ENCODE measurements around the gene POU2AF1. TPM values are rescaled to one million over a fixed set of nuclear protein-coding genes. Genes with fewer than 3 reads are reported as not detected.

The POU2AF1 gene
- total and polyA plus RNA-seq, 2 of the 13 experiments (the other 11 are each of a cell fraction or from before 2014, with no cell fraction given) = 1.9 to 3.6 TPM

- TF ChIP-seq RFXAP (CRISPR knock-in tag; IDR thresholded peaks at IDR 0.05; ENCODE audit: borderline replicate concordance) = no peak
- TF ChIP-seq KLF16 (CRISPR knock-in tag; IDR thresholded peaks at IDR 0.05) = 0 out of 4 replicates have a peak, but pooled peaks of 1 of the 2 experiments have one; percentile 58
- no peak for TF ChIP-seq EEA1 (CRISPR knock-in tag; IDR thresholded peaks at IDR 0.05; ENCODE audit: borderline replicate concordance)
- no peak for TF ChIP-seq KDM5A (IDR thresholded peaks at IDR 0.05; ENCODE audit: borderline replicate concordance, low read length)
- peak; percentile 30; the same call in 1 of the 2 replicates for TF ChIP-seq SMC3 (IDR thresholded peaks at IDR 0.05; ENCODE audit: low read length)
- no peak for TF ChIP-seq DMTF1 (CRISPR knock-in tag; IDR thresholded peaks at IDR 0.05)
- no peak for TF ChIP-seq ZNF275 (CRISPR knock-in tag; IDR thresholded peaks at IDR 0.05; ENCODE audit: borderline replicate concordance)
- TF ChIP-seq EED (CRISPR knock-in tag; IDR thresholded peaks at IDR 0.05) = no peak
- TF ChIP-seq NCOR1 (IDR thresholded peaks at IDR 0.05; ENCODE audit: borderline replicate concordance, low read length) = peak; percentile 48; the same call in 1 of the 2 replicates
- TF ChIP-seq LCORL (IDR thresholded peaks at IDR 0.05) = no peak
- no peak for TF ChIP-seq LCORL (CRISPR knock-in tag; IDR thresholded peaks at IDR 0.05)
- peak; percentile 61 for TF ChIP-seq HDAC2 (CRISPR knock-in tag; IDR thresholded peaks at IDR 0.05)
- peak; percentile 78 for TF ChIP-seq SALL1 (CRISPR knock-in tag; IDR thresholded peaks at IDR 0.05)
- no peak for TF ChIP-seq ZNF274 (CRISPR knock-in tag; IDR thresholded peaks at IDR 0.05)
- TF ChIP-seq HMG20A (CRISPR knock-in tag; IDR thresholded peaks at IDR 0.05; ENCODE audit: borderline replicate concordance) = peak; percentile 29; the same call in 1 of the 2 replicates
- no peak for TF ChIP-seq KLF11 (CRISPR knock-in tag; IDR thresholded peaks at IDR 0.05)
- TF ChIP-seq TARDBP (CRISPR knock-in tag; IDR thresholded peaks at IDR 0.05) = no peak
- peak; percentile 59; the same call in 1 of the 2 replicates for TF ChIP-seq IKZF5 (CRISPR knock-in tag; IDR thresholded peaks at IDR 0.05)
- TF ChIP-seq ZZZ3 (CRISPR knock-in tag; IDR thresholded peaks at IDR 0.05; ENCODE audit: borderline replicate concordance) = no peak
- TF ChIP-seq MTERF4 (CRISPR knock-in tag; IDR thresholded peaks at IDR 0.05) = no peak
- peak; percentile 15 for TF ChIP-seq TEAD3 (CRISPR knock-in tag; optimal IDR thresholded peaks at IDR 0.05; ENCODE audit: borderline replicate concordance)
- no peak for TF ChIP-seq HNRNPK (IDR thresholded peaks at IDR 0.05; ENCODE audit: low read depth, low read length, poor library complexity, severe bottlenecking)
- no peak for TF ChIP-seq SIN3B (IDR thresholded peaks at IDR 0.05; ENCODE audit: low read length)
- peak; percentile 25; the same call in 1 of the 2 replicates for TF ChIP-seq STAG1 (CRISPR knock-in tag; IDR thresholded peaks at IDR 0.05)
- no peak for TF ChIP-seq TOE1 (CRISPR knock-in tag; IDR thresholded peaks at IDR 0.05)
- no peak for TF ChIP-seq KDM3A (CRISPR knock-in tag; IDR thresholded peaks at IDR 0.05; ENCODE audit: low read depth)
- 0 out of 2 replicates have a peak, but pooled peaks have one; percentile 19 for TF ChIP-seq ARNT2 (CRISPR knock-in tag; IDR thresholded peaks at IDR 0.05; ENCODE audit: low read depth)
- no peak for TF ChIP-seq NONO (IDR thresholded peaks at IDR 0.05)
- TF ChIP-seq NONO (CRISPR knock-in tag; conservative IDR thresholded peaks at IDR 0.05) = no peak
These were observed 70.9 kb downstream of the POU2AF1 start (continued) for GRCh38 chr11:111308140-111308539.
